HG03442 (cell line): ENCODE results near the gene PRCD.
"Not testable (repeated sequence)": the region's sequence is repeated elsewhere in the genome, so short reads cannot be mapped to it uniquely, and the experiment has no call there.

Source experiments
- ATAC-seq: cut with Tn5 transposase; IDR thresholded peaks from one replicate; pipeline ENCODE4 v1.9.1; 2021; ENCODE audit warnings: mild to moderate bottlenecking, moderate library complexity; ENCODE audit not compliant: unreplicated experiment

The PRCD gene

DNA sequence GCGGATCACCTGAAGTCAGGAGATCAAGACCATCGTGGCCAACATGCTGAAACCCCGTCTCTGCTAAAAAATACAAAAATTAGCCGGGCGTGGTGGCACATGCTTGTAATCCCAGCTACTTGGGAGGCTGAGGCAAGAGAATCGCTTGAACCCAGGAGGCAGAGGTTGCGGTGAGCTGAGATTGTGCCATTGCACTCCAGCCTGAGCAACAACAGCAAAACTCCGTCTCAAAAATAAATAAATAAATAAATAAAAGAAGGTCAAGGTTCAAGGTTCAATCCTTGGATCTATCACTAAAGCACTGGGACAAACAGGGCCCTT, 14.4 kb upstream of the PRCD start:
- ATAC-seq, result not testable (repeated sequence)

- not testable (repeated sequence) for ATAC-seq
Measured at GRCh38 chr17:76527016-76527415, 12.8 kb upstream of the PRCD start.

DNA sequence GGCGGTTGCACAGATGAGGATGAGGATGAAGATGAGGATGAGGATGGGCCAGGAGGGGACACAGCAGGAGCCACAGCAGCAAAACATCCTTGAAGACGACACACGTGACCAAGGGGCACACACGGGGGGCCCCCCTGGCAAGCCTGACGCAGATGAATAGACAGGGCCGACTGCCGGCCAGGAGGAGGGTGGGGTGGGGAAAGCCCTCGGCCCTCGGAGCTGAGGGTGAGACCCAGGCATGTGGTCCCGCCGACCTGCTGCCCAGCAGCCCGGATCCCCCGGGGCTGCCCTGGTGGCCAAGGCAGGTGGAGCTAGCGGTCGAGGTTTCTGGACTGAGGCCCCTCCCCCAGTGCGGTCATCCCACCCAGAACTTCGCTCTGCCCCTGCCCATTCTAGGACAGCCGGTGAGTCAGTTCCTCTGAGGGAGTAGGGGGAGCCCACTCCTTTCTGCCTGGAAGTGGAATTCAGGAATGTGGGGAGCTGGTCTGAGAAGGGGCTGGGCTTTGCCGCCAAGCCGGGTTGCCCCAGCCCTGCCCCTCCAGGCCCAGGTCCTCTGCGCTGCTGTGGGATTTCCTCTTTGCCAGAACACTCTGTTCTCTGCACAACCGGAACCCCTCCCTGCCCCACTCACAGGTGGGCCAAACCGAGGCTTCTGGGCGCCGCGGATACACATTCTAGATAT, 12.3 kb upstream of the PRCD start:
- no peak for ATAC-seq

GRCh38 chr17:76528156-76528527, 11.7 kb upstream of the PRCD start:
- no peak for ATAC-seq

DNA sequence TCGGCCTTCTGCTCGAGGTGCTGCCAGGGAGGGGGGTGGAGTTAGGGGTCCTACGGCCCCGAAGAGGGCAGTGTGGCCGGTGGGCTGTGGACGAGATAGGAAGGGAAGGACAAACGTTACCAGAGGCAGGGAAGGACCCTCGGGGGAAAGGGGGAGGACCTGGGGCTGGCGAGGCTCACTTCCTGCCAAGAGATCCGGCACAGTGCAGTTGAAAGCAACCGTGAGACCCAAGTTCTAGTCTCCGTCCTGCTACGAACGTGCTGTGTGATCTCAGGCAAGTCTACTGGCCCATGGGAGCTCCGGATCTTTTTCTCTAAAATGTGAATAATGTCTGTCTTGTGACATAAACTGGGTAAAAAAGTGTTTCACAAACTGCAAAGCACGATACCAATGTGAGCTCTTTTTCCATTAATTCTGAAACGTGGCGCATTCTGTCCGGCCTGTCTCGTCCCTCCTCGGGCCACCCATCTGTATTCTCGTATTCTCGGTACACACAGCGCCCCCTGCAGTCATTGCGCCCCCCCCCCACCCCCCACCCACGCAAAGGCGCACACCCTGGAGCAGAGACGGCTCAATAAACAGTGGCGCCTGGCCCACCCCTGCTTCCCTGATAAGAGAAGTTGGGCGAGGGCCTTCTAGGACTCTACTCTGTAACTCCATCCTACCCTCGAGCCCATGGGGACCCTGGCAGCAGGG, 11.2 kb upstream of the PRCD start:
- no peak for ATAC-seq

GRCh38 chr17:76529224-76530094, 10.4 kb upstream of the PRCD start:
- ATAC-seq, result no peak

- no peak for ATAC-seq
Measured at GRCh38 chr17:76530095-76530723, 9.6 kb upstream of the PRCD start.

DNA sequence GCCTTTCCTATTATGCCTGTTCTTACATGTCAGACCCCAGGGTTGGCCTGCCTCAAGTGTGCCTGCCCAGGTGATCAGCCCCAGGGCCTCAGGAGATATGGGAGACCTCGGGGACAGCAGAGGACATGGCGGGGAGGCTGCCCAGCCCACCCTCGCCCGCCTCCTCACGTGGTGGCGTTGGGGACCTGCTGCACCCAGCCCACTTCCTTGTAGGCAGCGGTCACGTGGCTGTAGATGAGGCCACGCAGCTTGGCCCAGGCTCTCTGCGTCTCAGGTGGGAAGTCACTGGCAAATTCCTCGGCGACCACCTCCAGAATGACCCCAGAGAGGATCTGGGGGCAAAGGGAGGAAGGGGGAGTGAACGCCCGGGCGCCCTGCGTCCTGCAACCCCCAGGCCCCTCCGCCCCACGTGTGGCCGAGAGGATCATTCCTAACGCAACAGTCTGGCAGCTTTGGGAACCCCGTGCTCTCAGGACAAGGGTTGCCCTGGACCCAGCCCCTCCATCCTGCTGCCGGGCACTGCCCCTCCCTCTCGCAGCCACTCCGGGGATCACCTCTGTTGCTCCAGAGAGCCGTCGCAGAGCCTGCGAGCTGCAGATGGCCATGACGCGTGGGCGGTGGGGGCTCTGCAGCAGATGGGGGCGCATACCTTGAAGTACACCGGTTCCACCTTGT, 8.9 kb upstream of the PRCD start:
- no peak for ATAC-seq

GRCh38 chr17:76531486-76532038, 8.3 kb upstream of the PRCD start:
- ATAC-seq, result no peak

- no peak for ATAC-seq
Measured at GRCh38 chr17:76532072-76532651, 7.7 kb upstream of the PRCD start.

DNA sequence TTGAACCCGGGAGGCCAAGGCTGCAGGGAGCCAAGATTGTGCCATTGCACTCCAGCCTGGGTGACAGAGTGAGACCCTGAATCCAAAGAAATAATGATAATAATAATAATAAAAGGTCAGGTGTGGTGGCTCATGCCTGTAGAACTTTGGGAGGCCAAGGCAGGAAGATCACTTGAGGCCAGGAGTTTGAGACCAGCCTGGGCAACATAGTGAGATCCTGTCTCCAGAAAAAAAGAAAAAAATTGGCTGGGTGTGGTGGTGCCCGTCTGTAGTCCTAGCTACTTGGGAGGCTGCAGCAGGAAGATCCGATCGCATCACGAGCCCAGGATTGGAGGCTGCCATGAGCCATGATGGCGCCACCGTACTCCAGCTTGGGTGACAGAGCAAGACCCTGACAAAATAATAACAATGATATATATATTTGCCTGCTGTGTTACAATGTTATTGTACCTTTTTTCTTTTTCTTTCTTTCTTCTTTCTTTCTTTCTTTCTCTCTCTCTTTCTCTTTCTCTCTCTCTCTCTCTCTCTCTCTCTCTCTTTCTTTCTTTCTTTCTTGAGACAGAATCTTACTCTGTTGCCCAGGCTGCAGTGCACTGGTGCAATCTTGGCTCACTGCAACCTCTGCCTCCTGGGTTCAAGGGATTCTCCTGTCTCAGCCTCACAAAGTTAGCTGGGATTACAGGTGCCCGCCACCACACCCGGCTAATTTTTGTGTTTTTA, 6.0 kb upstream of the PRCD start:
- ATAC-seq, result not testable (repeated sequence)

DNA sequence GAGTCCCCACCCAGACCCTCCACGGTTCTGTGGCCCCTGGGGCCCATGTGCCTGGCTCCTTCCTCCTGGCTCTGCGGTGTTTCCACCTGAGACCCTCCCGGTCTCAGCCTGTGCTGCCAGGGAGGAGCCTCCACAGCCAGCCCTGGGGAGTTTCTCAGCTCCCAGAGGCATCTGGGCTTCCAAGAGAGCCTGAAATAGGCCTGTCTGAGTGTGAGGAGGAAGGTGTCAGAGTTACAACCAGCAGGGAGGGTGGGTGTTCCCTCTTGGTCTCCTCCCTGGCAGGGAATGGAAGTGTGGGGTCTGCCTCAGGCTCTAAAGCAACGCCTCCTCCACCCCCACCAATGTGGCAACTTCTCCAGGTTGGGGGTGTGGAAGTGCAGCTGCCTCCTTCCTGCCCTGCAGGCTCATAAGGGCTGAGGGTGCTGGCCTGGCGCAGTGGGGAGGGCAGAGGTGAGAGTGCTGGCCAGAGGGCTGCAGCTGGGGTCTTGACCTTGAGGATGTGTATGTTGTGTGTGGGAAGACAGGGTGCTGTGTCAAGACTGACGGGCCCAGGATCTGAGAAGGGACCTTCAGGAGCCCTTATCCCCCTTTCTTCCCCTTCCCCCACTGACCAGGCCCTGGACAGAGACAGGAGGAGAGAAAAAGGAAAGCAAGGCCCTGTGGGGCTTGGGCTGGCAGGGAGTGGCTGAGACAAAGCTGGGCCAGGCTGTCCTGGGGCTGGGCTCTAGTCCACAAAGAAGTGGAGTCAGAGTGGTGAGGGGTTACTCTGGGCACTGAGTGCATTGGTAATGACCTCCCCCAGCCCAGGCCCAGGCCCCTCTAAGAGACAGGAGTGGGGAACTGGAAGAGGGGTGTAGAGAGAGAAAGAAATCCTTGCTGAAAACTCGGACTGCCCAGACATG, 4.8 kb upstream of the PRCD start:
- ATAC-seq, result no peak

- ATAC-seq, result no peak
Measured at GRCh38 chr17:76535788-76536510, 3.9 kb upstream of the PRCD start.

- no peak for ATAC-seq
Measured at GRCh38 chr17:76536511-76537287, 3.1 kb upstream of the PRCD start.

GRCh38 chr17:76537288-76537577, 2.6 kb upstream of the PRCD start:
- ATAC-seq, result no peak

GRCh38 chr17:76537578-76538280, 2.1 kb upstream of the PRCD start, which contains the start of gene CYGB:
TSS of gene CYGB (minus strand) at chr17:76537709. CDS start at chr17:76537542, 167 bp downstream.
- ATAC-seq, result no peak
